Medulla oblongata (tissue), 1 donor: ENCODE data around the gene EVC.
"Not testable (repeated sequence)": the region's sequence is repeated elsewhere in the genome, so short reads cannot be mapped to it uniquely, and the experiment has no call there.

Experiments
- DNase-seq: peaks from one replicate; pipeline ENCODE4 v3.0.0-alpha.2; 2015; ENCODE audit errors: extremely low spot score

Gene EVC

DNA sequence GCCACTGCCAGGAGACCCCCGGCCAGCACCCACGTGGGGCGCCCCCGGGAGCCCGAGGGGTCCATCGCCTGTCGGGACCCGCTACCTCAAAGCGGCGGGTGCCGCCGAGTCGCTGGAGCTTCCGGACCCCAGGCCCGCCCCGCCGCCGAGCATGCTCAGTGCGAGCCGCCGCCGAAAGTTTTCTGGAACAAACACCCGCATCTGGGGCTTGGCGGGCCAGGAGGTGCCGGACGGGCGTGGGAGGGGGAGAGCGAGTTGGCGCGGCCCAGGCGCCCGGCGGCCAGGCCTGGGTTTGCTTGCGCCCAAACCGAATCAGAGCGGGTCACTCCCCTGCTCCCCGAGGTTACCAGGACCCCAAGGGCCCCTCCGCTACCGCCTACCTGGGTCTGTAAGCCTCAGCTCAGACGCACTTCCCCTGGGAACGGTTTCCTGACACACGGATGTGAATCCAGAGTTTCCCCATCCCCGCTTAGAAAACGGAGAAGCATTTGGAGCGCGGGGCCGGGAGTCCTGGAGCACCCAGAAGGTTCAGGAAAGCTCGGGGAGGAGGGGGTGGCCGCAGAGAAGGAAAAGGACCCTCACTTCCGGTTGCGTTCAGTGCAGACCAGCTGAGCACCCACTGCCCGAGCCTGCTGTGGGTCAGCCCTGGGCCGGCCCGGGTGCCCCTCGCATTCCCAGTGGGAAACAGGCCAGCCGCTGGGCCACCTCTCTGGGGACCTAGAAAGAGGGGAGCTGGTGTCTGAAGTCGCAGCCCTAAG lies 2.4 kb upstream of the EVC start, which contains the start of gene EVC2:
TSS of gene EVC2 (minus strand) at position 111 of the 758 bp plus-strand sequence. CDS start at position 65, 46 bp downstream.
- DNase-seq: peak; percentile 29

- no peak for DNase-seq
Observed at GRCh38 chr4:5709207-5709575, 1.8 kb upstream of the EVC start.

GRCh38 chr4:5710065-5710960 lies 688 bp upstream of the EVC start:
- no peak for DNase-seq

DNA sequence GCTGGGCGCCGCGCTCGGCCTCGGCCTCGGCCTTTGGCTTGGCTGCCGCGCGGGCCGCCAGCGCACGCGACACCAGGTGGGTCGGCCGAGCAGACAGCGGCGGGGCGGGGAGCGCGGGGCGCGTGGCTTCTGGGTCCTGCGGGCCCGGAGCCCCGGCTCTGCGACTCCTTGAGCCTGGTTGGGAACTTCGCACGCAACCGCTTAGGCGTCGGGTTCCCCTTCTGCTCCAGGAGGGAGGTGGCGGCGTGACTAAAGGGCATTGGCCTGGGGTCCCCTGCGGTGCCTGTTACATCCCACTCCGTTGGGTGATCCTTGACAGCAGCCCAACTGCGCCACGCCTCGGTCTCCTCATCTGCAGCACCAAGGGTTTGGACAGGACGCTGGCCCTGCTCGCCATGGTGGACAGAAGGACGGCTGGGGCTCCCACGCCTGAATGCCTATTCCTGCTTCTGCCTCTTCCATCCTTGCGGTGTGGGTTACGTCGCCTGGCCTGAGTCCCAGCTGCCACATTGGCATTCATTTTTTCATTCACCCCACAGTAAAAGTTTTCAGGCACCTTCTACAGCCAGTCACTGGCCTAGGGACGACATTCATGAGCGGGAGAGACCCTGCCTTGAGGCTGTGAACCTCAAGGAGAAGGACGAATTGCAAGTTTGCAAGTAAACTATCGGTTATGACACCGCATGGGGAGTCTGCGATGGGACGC lies 631 bp downstream of the EVC start:
- no peak for DNase-seq

GRCh38 chr4:5712517-5712916 lies 1.5 kb downstream of the EVC start:
- DNase-seq: no peak

GRCh38 chr4:5712931-5713330 lies 1.9 kb downstream of the EVC start:
- no peak for DNase-seq

GRCh38 chr4:5713861-5714260 lies 2.9 kb downstream of the EVC start:
- no peak for DNase-seq

DNA sequence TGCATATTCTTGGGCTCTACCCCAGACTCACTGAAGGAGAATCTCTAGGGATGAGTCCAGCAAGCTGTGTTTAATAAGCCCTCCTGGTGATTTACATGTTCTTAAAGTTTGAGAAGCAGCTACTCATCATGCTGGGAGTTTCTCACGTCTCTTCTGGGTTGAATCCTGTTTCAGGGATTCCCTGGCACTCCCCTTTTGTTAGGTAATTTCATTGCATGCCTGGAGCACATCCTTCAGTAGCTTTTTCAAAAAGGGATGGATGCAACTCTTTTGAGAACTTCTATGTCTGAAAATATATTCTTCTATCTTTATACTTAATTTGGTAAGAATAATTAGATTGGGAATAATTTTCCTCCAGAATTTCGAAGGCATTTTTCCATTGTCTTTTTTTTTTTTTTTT lies 4.4 kb downstream of the EVC start:
- DNase-seq: no peak

GRCh38 chr4:5716391-5716790 lies 5.4 kb downstream of the EVC start:
- no peak for DNase-seq

DNA sequence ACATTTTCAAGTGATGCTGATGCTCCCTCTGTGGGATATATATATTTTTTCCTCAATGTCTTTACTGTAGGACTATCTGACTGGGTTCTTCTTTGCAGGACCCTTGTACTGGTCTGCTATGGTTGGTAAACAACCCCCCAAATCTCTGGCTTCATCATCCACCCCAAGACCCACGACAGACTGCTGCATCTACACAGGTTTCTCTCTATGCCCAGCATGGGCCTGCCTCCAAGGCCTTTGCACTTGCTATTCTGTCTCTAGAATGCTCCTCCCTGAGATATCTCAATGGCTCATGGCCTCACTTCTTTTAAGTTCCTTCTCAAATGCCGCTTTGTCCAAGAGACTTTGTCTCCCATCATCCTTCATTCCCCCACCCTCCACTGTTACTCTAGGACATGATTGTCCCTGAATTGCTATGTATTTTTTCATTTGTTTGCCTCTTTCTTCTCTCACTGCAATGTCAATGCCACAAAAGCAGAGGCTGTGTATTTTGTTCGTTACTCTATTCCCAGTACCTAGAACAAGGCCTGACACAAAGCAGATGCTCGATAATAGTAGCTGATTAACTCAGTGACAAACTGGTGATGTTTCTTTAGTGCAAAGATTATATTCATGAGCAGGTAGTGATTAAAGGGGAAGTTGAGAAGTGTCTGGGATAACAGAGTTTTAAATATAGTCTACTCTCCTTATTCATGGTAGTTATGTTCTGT lies 6.6 kb downstream of the EVC start:
- no peak for DNase-seq

DNA sequence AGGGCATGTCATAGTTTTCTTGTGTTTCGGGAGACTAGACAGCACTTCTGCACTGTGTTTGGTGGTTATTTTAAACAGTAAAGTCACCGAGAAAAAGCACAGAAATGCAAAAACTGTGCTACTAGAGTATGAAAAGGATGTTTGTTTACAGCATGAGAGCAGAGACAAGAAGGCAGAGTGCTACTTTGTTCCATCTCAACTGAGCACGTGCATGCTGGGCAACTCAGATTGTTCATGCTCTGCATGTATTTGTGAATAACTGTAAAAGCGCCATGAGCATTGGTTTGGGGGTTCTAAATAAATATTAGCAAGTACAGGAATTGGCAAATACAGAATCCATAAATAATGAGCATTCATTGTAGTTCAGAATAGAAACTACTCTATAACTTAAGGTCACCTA lies 7.4 kb downstream of the EVC start:
- no peak for DNase-seq

- no peak for DNase-seq
Observed at GRCh38 chr4:5719350-5720055, 8.5 kb downstream of the EVC start.

DNA sequence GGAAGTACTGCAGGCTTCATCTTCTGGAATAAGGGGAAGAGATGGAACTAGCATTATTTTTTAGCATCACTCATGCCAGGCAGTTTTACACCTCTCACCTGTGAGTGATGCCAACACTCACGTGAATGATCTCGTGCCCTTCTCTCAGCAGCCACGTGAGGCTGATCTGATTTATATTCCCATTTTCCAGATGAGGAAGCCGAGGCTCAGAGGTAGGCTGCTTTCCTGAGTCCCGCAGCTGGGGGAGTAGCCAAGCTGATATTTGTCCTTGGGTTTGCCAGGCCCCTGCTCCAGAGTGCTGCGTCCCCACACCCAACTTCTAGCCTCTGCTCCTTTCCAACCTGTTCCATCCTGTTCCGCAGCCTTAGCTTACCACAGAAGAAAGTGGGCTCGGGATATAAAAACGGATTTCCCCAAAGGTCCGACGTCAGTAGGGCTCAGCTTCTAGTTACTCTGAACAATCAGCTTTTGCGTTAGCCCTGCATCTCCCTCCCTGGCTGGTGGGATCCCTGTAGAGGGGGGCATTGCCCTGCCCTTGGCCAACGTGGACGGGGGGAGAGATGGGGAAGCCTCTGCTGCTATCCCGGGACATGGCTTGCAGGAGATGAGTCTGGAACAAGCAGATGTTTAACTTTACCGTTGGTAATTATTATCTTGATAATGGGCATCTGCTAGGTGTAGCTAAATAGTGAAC lies 9.3 kb downstream of the EVC start:
- DNase-seq: no peak

- DNase-seq: no peak
Observed at GRCh38 chr4:5720980-5721379, 10.0 kb downstream of the EVC start.

- DNase-seq: no peak
Observed at GRCh38 chr4:5721923-5722322, 10.9 kb downstream of the EVC start.

DNA sequence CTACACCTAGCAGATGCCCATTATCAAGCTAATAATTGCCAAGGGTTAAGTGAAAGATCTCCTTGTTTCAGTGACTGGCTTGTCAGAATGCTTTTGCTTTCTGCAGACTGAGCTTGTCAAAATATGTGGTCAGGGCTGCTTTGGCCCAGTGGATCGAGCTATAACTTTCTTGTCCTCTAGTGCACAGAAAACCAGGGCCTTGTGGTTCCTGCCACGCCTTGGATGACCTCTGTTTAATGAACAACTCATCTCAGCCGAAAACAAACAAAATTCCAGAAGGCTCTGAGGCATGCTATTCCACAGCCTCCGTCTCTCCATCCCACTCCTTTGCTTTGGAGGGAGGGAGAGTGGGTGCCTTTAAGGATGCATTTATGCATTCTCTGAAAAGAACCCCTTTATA lies 11.3 kb downstream of the EVC start:
- DNase-seq: no peak

DNA sequence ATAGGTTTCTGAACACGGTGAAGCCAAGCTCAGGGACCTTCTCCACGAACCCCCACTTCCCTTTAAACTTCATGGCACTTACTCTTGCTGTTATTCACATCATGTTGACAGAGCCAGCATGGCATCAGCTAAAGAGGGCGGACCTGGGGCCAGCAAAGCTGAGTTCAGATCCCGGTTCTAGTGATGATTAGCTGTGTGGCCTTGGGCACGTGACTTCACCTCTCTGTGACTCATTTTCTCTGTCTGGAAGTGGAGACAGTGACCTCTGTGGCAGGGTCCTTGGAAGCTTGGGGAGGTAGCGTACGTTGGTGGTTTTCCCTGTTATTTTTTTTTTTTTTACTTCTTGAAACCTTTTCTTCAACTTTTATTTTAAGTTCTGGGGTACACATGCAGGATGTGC lies 13.4 kb downstream of the EVC start:
- no peak for DNase-seq

GRCh38 chr4:5728412-5728811 lies 17.4 kb downstream of the EVC start:
- DNase-seq: not testable (repeated sequence)

DNA sequence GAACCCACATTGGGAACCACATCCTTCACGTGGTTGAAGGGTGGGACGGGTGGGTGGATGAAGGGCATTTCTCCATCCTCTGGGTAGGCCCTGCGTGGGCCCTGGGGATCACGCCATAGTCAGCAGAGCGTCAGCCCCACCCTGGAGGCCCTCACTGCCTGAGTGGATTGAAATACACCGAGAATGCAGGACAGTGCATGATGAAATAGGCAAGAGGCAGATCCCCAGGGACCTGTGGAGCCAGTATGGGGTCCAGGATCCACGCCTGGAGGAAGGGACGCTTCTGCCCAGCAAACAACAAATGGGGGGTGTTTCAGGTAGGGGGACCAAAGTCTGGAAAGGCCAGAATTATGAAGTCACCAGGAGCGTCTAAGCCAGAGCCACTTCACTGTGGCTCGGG lies 19.4 kb downstream of the EVC start:
- DNase-seq: no peak
